GM12878 (cell line): ENCODE data around the gene TAC3. TPM values are rescaled to one million over a fixed set of nuclear protein-coding genes. Genes with fewer than 3 reads are reported as not detected.

Source experiments
- BCL11A ChIP-seq: IDR thresholded peaks from 2 replicates; pipeline ENCODE4 v1.6.1; 2011; ENCODE audit warnings: low read depth, low read length
- BHLHE40 ChIP-seq, 2 experiments: fragments of 450-650 bp in 1 of 2; IDR thresholded peaks; 2 replicates each; pipeline ENCODE4 v1.6.1; 2011 to 2017; ENCODE audit warnings: low read depth in 2 of 2, borderline replicate concordance in 1 of 2, improper control_type of control experiment in 1 of 2, low read length in 1 of 2, mild to moderate bottlenecking in 1 of 2
- CHD1 ChIP-seq: IDR thresholded peaks from 2 replicates; pipeline ENCODE4 v1.6.1; 2012; ENCODE audit warnings: low read depth, low read length, improper control_type of control experiment
- CHD4 ChIP-seq: fragments of 200-600 bp; sonication (generic); IDR thresholded peaks from 2 replicates; pipeline ENCODE4 v1.6.1; 2016; ENCODE audit warnings: mild to moderate bottlenecking
- EED ChIP-seq: sonication (generic); IDR thresholded peaks from 2 replicates; pipeline ENCODE4 v1.6.1; 2016; ENCODE audit warnings: antibody characterized with exemption, low read depth
- EP300 ChIP-seq, 2 experiments: fragments of 150-350 bp in 1 of 2; IDR thresholded peaks; 2 replicates each; pipeline ENCODE4 v1.6.1; 2011 to 2012; ENCODE audit warnings: low read depth in 2 of 2, low read length in 2 of 2, borderline replicate concordance in 1 of 2, improper control_type of control experiment in 1 of 2, inconsistent platforms in 1 of 2; ENCODE audit not compliant: control insufficient read depth in 1 of 2
- HCFC1 ChIP-seq: fragments of 150-350 bp; IDR thresholded peaks from 2 replicates; pipeline ENCODE4 v1.6.1; 2014; ENCODE audit warnings: low read length
- KLF5 ChIP-seq: fragments of 450-650 bp; IDR thresholded peaks from 2 replicates; pipeline ENCODE4 v1.6.1; 2014; ENCODE audit warnings: mild to moderate bottlenecking; ENCODE audit not compliant: partially characterized antibody
- MEF2B ChIP-seq: fragments of 450-650 bp; IDR thresholded peaks from 2 replicates; pipeline ENCODE4 v1.6.1; 2018; ENCODE audit warnings: mild to moderate bottlenecking, moderate library complexity; ENCODE audit not compliant: partially characterized antibody, poor library complexity, severe bottlenecking
- SMAD5 ChIP-seq: IDR thresholded peaks from 2 replicates; pipeline ENCODE4 v1.6.1; 2016; ENCODE audit warnings: antibody characterized with exemption, low read depth
- SMARCA5 ChIP-seq: fragments of 450-650 bp; IDR thresholded peaks from 2 replicates; pipeline ENCODE4 v1.6.1; 2017; ENCODE audit warnings: mild to moderate bottlenecking
- TCF7 ChIP-seq: IDR thresholded peaks from 2 replicates; pipeline ENCODE4 v1.6.1; 2014; ENCODE audit warnings: antibody characterized with exemption, borderline replicate concordance
- YBX1 ChIP-seq: fragments of 450-650 bp; IDR thresholded peaks from 2 replicates; pipeline ENCODE4 v1.6.1; 2016; ENCODE audit warnings: antibody characterized with exemption
- ZNF207 ChIP-seq: fragments of 450-650 bp; IDR thresholded peaks from 2 replicates; pipeline ENCODE4 v1.6.1; 2014; ENCODE audit warnings: antibody characterized with exemption, mild to moderate bottlenecking, borderline replicate concordance
- ZNF217 ChIP-seq: fragments of 450-650 bp; IDR thresholded peaks from 2 replicates; pipeline ENCODE4 v1.6.1; 2017; ENCODE audit warnings: antibody characterized with exemption, mild to moderate bottlenecking
- ZNF274 ChIP-seq: IDR thresholded peaks from one replicate; pipeline ENCODE4 v1.8.0; 2011; ENCODE audit not compliant: insufficient read length, insufficient read depth
- polyA plus RNA-seq, 11 experiments: library from polyadenylated mRNA; depleted of rRNA in 4 of 11; unstranded in 6 of 11; stranded (reverse) in 5 of 11; fragments of >200 nt; fragmentation: Nextera tagmentation in 4 of 11; fragmentation: Illumina TruSeq in 1 of 11; extraction: Ambion mirVana in 4 of 11; extraction: Trizol in 1 of 11; gene quantifications; 1 replicate in 1 of 11; 2 replicates in 10 of 11; pipeline versions ENCODE4 v1.2.1 to v1.2.3, GENCODE V29; 2011 to 2016; ENCODE audit warnings: inconsistent platforms in 2 of 11, missing spikeins in 2 of 11, low read depth in 1 of 11
- total RNA-seq, 4 experiments: library from RNA; depleted of rRNA in 3 of 4; stranded (reverse); fragments of >200 nt in 3 of 4; fragmentation: Illumina TruSeq in 1 of 4; extraction: Trizol in 1 of 4; gene quantifications; 2 replicates each; pipeline versions ENCODE4 v1.2.1 to v1.2.3, GENCODE V29; 2013 to 2021
- TF ChIP-seq, protein P1 (sequence below): fragments of 450-650 bp; formaldehyde crosslinking; IDR thresholded peaks from 2 replicates; pipeline ENCODE4 v1.5.0; 2022; ENCODE audit warnings: mild to moderate bottlenecking, missing genetic modification characterization
- TF ChIP-seq, protein P2 (sequence below): IDR thresholded peaks from 2 replicates; pipeline ENCODE4 v1.6.1; 2012; ENCODE audit warnings: mild to moderate bottlenecking, low read depth, low read length
- TF ChIP-seq, protein P3 (sequence below): fragments of 450-650 bp; IDR thresholded peaks from 2 replicates; pipeline ENCODE4 v1.6.1; 2016; ENCODE audit warnings: mild to moderate bottlenecking
- TF ChIP-seq, protein P4 (sequence below): IDR thresholded peaks from 2 replicates; pipeline ENCODE4 v1.6.1; 2011; ENCODE audit warnings: low read depth, mild to moderate bottlenecking, low read length, moderate library complexity, borderline replicate concordance; ENCODE audit errors: extremely low read depth

The TAC3 gene
- total and polyA plus RNA-seq, 10 of the 15 experiments (the other 5 are each of a cell fraction or from before 2014, with no cell fraction given), result 0.11 to 0.18 (median 0.13) TPM; not detected in 7

DNA sequence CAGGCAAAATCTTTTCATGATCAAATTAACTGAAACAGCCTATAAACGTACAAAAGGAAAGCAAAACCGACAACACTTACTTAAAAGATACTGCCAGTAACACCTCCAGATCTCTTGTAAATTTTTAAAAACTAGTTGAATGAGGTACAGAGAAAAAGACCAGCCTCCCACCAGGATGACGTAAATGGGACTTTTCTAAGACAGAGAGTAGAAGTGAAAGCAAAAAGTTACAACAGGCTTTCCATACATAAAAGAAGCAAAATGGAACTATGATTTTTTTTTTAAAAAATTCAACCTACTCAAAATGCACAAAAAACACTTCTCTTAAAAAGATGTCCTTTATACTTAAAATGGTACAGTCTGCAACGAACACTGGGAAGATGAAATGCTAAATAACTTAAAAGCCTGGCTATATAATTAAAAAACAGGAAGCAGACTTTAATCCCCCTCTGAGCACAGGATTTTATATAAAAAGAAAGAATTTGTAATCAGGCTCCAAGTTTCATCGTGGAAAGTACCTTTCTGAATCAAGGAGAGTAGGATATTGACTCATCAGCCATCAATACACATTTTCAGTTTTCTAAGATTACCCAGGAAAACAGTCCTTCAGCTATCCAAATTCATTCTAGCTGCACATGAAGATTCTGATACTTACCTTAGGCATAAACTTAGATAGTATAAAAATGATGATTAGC is 47.8 kb upstream of the TAC3 start (continued):
- TF ChIP-seq BCL11A, result no peak
- TF ChIP-seq, protein P1, sequence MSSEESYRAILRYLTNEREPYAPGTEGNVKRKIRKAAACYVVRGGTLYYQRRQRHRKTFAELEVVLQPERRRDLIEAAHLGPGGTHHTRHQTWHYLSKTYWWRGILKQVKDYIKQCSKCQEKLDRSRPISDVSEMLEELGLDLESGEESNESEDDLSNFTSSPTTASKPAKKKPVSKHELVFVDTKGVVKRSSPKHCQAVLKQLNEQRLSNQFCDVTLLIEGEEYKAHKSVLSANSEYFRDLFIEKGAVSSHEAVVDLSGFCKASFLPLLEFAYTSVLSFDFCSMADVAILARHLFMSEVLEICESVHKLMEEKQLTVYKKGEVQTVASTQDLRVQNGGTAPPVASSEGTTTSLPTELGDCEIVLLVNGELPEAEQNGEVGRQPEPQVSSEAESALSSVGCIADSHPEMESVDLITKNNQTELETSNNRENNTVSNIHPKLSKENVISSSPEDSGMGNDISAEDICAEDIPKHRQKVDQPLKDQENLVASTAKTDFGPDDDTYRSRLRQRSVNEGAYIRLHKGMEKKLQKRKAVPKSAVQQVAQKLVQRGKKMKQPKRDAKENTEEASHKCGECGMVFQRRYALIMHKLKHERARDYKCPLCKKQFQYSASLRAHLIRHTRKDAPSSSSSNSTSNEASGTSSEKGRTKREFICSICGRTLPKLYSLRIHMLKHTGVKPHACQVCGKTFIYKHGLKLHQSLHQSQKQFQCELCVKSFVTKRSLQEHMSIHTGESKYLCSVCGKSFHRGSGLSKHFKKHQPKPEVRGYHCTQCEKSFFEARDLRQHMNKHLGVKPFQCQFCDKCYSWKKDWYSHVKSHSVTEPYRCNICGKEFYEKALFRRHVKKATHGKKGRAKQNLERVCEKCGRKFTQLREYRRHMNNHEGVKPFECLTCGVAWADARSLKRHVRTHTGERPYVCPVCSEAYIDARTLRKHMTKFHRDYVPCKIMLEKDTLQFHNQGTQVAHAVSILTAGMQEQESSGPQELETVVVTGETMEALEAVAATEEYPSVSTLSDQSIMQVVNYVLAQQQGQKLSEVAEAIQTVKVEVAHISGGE (CRISPR knock-in tag), result no peak
- TF ChIP-seq YBX1, result no peak
- no peak for TF ChIP-seq EED
- no peak for TF ChIP-seq TCF7
- no peak for TF ChIP-seq CHD1
- TF ChIP-seq MEF2B, result no peak
- TF ChIP-seq HCFC1, result no peak
- TF ChIP-seq, protein P2, sequence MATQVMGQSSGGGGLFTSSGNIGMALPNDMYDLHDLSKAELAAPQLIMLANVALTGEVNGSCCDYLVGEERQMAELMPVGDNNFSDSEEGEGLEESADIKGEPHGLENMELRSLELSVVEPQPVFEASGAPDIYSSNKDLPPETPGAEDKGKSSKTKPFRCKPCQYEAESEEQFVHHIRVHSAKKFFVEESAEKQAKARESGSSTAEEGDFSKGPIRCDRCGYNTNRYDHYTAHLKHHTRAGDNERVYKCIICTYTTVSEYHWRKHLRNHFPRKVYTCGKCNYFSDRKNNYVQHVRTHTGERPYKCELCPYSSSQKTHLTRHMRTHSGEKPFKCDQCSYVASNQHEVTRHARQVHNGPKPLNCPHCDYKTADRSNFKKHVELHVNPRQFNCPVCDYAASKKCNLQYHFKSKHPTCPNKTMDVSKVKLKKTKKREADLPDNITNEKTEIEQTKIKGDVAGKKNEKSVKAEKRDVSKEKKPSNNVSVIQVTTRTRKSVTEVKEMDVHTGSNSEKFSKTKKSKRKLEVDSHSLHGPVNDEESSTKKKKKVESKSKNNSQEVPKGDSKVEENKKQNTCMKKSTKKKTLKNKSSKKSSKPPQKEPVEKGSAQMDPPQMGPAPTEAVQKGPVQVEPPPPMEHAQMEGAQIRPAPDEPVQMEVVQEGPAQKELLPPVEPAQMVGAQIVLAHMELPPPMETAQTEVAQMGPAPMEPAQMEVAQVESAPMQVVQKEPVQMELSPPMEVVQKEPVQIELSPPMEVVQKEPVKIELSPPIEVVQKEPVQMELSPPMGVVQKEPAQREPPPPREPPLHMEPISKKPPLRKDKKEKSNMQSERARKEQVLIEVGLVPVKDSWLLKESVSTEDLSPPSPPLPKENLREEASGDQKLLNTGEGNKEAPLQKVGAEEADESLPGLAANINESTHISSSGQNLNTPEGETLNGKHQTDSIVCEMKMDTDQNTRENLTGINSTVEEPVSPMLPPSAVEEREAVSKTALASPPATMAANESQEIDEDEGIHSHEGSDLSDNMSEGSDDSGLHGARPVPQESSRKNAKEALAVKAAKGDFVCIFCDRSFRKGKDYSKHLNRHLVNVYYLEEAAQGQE, result no peak
- TF ChIP-seq, protein P3, sequence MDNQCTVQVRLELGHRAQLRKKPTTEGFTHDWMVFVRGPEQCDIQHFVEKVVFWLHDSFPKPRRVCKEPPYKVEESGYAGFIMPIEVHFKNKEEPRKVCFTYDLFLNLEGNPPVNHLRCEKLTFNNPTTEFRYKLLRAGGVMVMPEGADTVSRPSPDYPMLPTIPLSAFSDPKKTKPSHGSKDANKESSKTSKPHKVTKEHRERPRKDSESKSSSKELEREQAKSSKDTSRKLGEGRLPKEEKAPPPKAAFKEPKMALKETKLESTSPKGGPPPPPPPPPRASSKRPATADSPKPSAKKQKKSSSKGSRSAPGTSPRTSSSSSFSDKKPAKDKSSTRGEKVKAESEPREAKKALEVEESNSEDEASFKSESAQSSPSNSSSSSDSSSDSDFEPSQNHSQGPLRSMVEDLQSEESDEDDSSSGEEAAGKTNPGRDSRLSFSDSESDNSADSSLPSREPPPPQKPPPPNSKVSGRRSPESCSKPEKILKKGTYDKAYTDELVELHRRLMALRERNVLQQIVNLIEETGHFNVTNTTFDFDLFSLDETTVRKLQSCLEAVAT, result peak; percentile 65; the same call in 1 of the 2 replicates
- TF ChIP-seq ZNF207, result no peak
- no peak for TF ChIP-seq KLF5
- TF ChIP-seq SMAD5, result no peak
- TF ChIP-seq EP300 (IDR thresholded peaks at IDR 0.05; ENCODE audit: borderline replicate concordance in 1 of 2, control insufficient read depth in 1 of 2, low read depth in 2 of 2, low read length in 2 of 2), result no peak
- TF ChIP-seq, protein P4, sequence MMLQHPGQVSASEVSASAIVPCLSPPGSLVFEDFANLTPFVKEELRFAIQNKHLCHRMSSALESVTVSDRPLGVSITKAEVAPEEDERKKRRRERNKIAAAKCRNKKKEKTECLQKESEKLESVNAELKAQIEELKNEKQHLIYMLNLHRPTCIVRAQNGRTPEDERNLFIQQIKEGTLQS, result no peak
- TF ChIP-seq ZNF217, result no peak
- TF ChIP-seq ZNF274, result no peak
- TF ChIP-seq CHD4, result no peak
- no peak for TF ChIP-seq SMARCA5
- TF ChIP-seq BHLHE40 (IDR thresholded peaks at IDR 0.05; ENCODE audit: borderline replicate concordance in 1 of 2, low read depth in 2 of 2, low read length in 1 of 2), result no peak
